Neuronal stem cell (in vitro differentiated cells): ENCODE measurements around the gene ATCAY.

ENCODE experiments used
- DNase-seq: peaks from one replicate; pipeline ENCODE4 v3.0.0-alpha.2; 2013; ENCODE audit warnings: low spot score
- H2AFZ ChIP-seq: one replicate; pipeline ENCODE4 v1.6.1; 2013; ENCODE audit warnings: mild to moderate bottlenecking, low read length, inconsistent platforms
- H2AK5ac ChIP-seq: 2 replicates; pipeline ENCODE4 v1.6.1; 2013; ENCODE audit warnings: low read depth, mild to moderate bottlenecking, inconsistent platforms, low read length, moderate library complexity, mixed read lengths
- H2BK120ac ChIP-seq: 2 replicates; pipeline ENCODE4 v1.6.1; 2013; ENCODE audit warnings: low read depth, mild to moderate bottlenecking, inconsistent platforms, low read length, moderate library complexity, mixed read lengths
- H2BK12ac ChIP-seq: one replicate; pipeline ENCODE4 v1.6.1; 2013; ENCODE audit warnings: low read length, inconsistent platforms
- H2BK15ac ChIP-seq: 2 replicates; pipeline ENCODE4 v1.6.1; 2013; ENCODE audit warnings: mild to moderate bottlenecking, low read length, inconsistent platforms, mixed read lengths
- H2BK5ac ChIP-seq: one replicate; pipeline ENCODE4 v1.6.1; 2013; ENCODE audit warnings: inconsistent platforms, mild to moderate bottlenecking, low read length, moderate library complexity
- H3K14ac ChIP-seq: one replicate; pipeline ENCODE4 v1.6.1; 2013; ENCODE audit warnings: low read length, inconsistent platforms
- H3K18ac ChIP-seq: 2 replicates; pipeline ENCODE4 v1.6.1; 2013; ENCODE audit warnings: low read length, inconsistent platforms
- H3K23ac ChIP-seq: 2 replicates; pipeline ENCODE4 v1.6.1; 2013; ENCODE audit warnings: low read depth, mild to moderate bottlenecking, mixed read lengths, low read length, inconsistent platforms; ENCODE audit not compliant: poor library complexity
- H3K27ac ChIP-seq: replicated peaks from 3 replicates; pipeline ENCODE4 v1.5.1; 2013; ENCODE audit warnings: low read length, inconsistent platforms
- H3K27me3 ChIP-seq, 3 experiments: 2 replicates each; pipeline ENCODE4 v1.6.1; 2013; ENCODE audit warnings: low read length in 3 of 3, mild to moderate bottlenecking in 2 of 3, inconsistent platforms in 1 of 3, low read depth in 1 of 3, mixed read lengths in 1 of 3, moderate library complexity in 1 of 3; ENCODE audit not compliant: control insufficient read depth in 3 of 3, insufficient read depth in 3 of 3
- H3K36me3 ChIP-seq, 2 donors: replicated peaks in 1 of 2; 2 replicates each; pipeline ENCODE4 v1.6.1; 2013; ENCODE audit warnings: low read length in 2 of 2; ENCODE audit not compliant: control insufficient read depth in 2 of 2, insufficient read depth in 2 of 2
- H3K4ac ChIP-seq: 2 replicates; pipeline ENCODE4 v1.6.1; 2013; ENCODE audit warnings: inconsistent platforms, mild to moderate bottlenecking, low read length, moderate library complexity
- H3K4me1 ChIP-seq, 2 donors: 1 replicate in 1 of 2; 2 replicates in 1 of 2; pipeline ENCODE4 v1.6.1; 2013; ENCODE audit warnings: low read length in 2 of 2, low read depth in 1 of 2; ENCODE audit not compliant: control insufficient read depth in 2 of 2, insufficient read depth in 1 of 2
- H3K4me2 ChIP-seq: one replicate; pipeline ENCODE4 v1.6.1; 2013; ENCODE audit warnings: mild to moderate bottlenecking, low read length, inconsistent platforms; ENCODE audit not compliant: insufficient read depth, poor library complexity, severe bottlenecking
- H3K4me3 ChIP-seq, 2 donors: 2 replicates each; pipeline ENCODE4 v1.5.1; 2013; ENCODE audit warnings: low read length in 2 of 2, mild to moderate bottlenecking in 2 of 2, inconsistent platforms in 1 of 2, moderate library complexity in 1 of 2
- H3K79me1 ChIP-seq: one replicate; pipeline ENCODE4 v1.6.1; 2013; ENCODE audit warnings: low read depth, mild to moderate bottlenecking, inconsistent platforms, low read length, moderate library complexity
- H3K9ac ChIP-seq: one replicate; pipeline ENCODE4 v1.6.1; 2013; ENCODE audit warnings: mild to moderate bottlenecking, low read depth, low read length, inconsistent platforms; ENCODE audit not compliant: poor library complexity
- H3K9me3 ChIP-seq, 2 donors: replicated peaks in 1 of 2; 2 replicates each; pipeline versions ENCODE3 to v1.6.1; 2013; ENCODE audit warnings: low read length in 2 of 2, mild to moderate bottlenecking in 2 of 2, inconsistent platforms in 1 of 2, low read depth in 1 of 2, mixed read lengths in 1 of 2, moderate library complexity in 1 of 2; ENCODE audit not compliant: control insufficient read depth in 2 of 2, insufficient read depth in 1 of 2
- H4K8ac ChIP-seq: one replicate; pipeline ENCODE4 v1.6.1; 2013; ENCODE audit warnings: low read depth, mild to moderate bottlenecking, inconsistent platforms, low read length, moderate library complexity
- H4K91ac ChIP-seq: one replicate; pipeline ENCODE4 v1.6.1; 2013; ENCODE audit warnings: low read length, low read depth, mild to moderate bottlenecking, inconsistent platforms; ENCODE audit not compliant: poor library complexity
- WGBS, 2 donors: extraction: QIAGEN DNeasy Blood & Tissue Kit; methylation state at CpG; one replicate each; pipeline ENCODE4 v1.1.7; 2013; ENCODE audit warnings: missing lambda C conversion rate in 2 of 2, mixed read lengths in 1 of 2; ENCODE audit not compliant: insufficient read length in 2 of 2, insufficient replicate concordance in 1 of 2; ENCODE audit errors: extremely low coverage in 2 of 2; 5-methylcytosine and 5-hydroxymethylcytosine counted together

ATCAY gene

DNA sequence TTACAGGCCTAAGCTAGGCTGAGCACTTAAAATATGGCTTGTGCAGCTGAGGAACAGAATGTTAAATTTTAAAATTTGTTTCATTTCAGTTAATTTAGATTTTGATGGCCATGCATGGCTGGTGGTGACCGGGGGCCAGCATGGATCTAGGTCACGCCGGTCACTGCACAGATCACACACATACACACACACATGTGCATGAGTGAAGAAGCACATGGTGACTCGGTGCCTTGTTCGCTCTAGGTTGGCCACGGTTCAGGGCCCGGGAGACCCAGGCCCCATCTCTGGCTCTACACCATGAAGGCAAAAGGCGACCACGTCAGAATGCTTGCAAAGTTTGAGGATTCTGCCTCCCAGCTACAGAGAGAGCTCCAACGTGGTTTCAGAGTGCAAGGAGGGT, 39.7 kb upstream of the ATCAY start:
- H3K27me3 ChIP-seq = no peaks in the 10 kb centered on the region
- H3K14ac ChIP-seq = no peak overlapping the region
- H3K4me1 ChIP-seq = peaks cover 0 to 1% of the 10 kb centered on the region in 2 donors
- no CpG with 5 or more reads among the region's 10 CpGs for WGBS, 2 donors
- H4K91ac ChIP-seq = no peak overlapping the region
- no peaks in the 10 kb centered on the region for H3K79me1 ChIP-seq
- H3K18ac ChIP-seq = no peak overlapping the region
- no peak overlapping the region for H3K4me3 ChIP-seq
- DNase-seq = no peak
- no peak overlapping the region for H3K27ac ChIP-seq
- H3K36me3 ChIP-seq = no peaks in the 10 kb centered on the region
- H2BK15ac ChIP-seq = no peak overlapping the region
- no peak overlapping the region for H2AK5ac ChIP-seq
- no peak overlapping the region for H2BK5ac ChIP-seq
- H3K9ac ChIP-seq = no peak overlapping the region
- no peak overlapping the region for H3K23ac ChIP-seq
- no peak overlapping the region for H2BK12ac ChIP-seq
- H2AFZ ChIP-seq = no peak overlapping the region
- no peak overlapping the region for H2BK120ac ChIP-seq
- peaks cover 5 to 7% of the 10 kb centered on the region in 2 donors for H3K9me3 ChIP-seq
- H4K8ac ChIP-seq = no peak overlapping the region
- no peak overlapping the region for H3K4me2 ChIP-seq
- no peak overlapping the region for H3K4ac ChIP-seq

DNA sequence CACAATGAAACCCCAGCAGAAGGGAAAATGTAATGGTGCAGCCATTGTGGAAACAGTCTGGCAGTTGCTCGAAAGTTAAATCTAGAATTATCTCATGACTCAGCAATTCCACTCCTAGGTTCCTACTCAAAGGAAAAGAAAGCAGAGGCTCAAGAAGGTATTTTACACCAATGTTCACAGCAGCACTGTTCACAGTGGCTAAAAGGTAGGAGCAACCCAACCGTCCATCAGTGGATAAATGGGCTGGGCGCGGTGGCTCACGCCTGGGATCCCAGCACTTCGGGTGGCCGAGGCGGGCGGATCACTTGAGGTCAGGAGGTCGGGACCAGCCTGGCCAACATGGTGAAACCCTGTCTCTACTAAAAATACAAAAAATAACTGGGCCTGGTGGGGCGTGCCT, 37.5 kb upstream of the ATCAY start:
- Histone ChIP-seq H3K27me3 (no peaks in the 10 kb centered on the region), H3K18ac (no peak overlapping the region)
- no peak for DNase-seq

GRCh38 chr19:3844596-3844995, 35.9 kb upstream of the ATCAY start:
- H2BK15ac ChIP-seq = no peak overlapping the region
- no peaks in the 10 kb centered on the region for H3K79me1 ChIP-seq
- no peak overlapping the region for H4K91ac ChIP-seq
- H3K4me3 ChIP-seq = no peak overlapping the region
- H3K14ac ChIP-seq = no peak overlapping the region
- peaks cover under 1 to 4% of the 10 kb centered on the region in 2 donors for H3K9me3 ChIP-seq
- peaks cover 0 to 1% of the 10 kb centered on the region in 2 donors for H3K4me1 ChIP-seq
- peak overlapping the region; percentile 30 for H3K9ac ChIP-seq
- no peaks in the 10 kb centered on the region for H3K36me3 ChIP-seq
- H4K8ac ChIP-seq = no peak overlapping the region
- H3K4me2 ChIP-seq = no peak overlapping the region
- no peak overlapping the region for H3K27ac ChIP-seq
- H2AK5ac ChIP-seq = no peak overlapping the region
- H2BK12ac ChIP-seq = no peak overlapping the region
- H2BK5ac ChIP-seq = no peak overlapping the region
- H3K18ac ChIP-seq = no peak overlapping the region
- no peak overlapping the region for H3K4ac ChIP-seq
- no peaks in the 10 kb centered on the region for H3K27me3 ChIP-seq
- peak overlapping the region; percentile 48 for H3K23ac ChIP-seq
- no CpG with 5 or more reads among the region's 5 CpGs for WGBS, 2 donors
- H2BK120ac ChIP-seq = no peak overlapping the region
- DNase-seq = no peak
- H2AFZ ChIP-seq = no peak overlapping the region

More for the DNA sequence above, 37.5 kb upstream of the ATCAY start:
- Histone ChIP-seq H2BK15ac (no peak overlapping the region), H3K4ac (no peak overlapping the region), H2BK5ac (no peak overlapping the region), H3K4me1 (peaks cover 0 to 1% of the 10 kb centered on the region in 2 donors), H3K27ac (no peak overlapping the region), H3K4me3 (no peak overlapping the region), H3K9me3 (peaks cover under 1 to 5% of the 10 kb centered on the region in 2 donors), H3K9ac (no peak overlapping the region), H2AFZ (no peak overlapping the region), H2BK120ac (no peak overlapping the region), H3K23ac (no peak overlapping the region), H2BK12ac (no peak overlapping the region), H2AK5ac (no peak overlapping the region), H3K36me3 (no peaks in the 10 kb centered on the region), H4K8ac (no peak overlapping the region), H3K79me1 (no peaks in the 10 kb centered on the region), H3K4me2 (no peak overlapping the region), H3K14ac (no peak overlapping the region), H4K91ac (no peak overlapping the region)
- WGBS, 2 donors = no CpG with 5 or more reads among the region's 11 CpGs

DNA sequence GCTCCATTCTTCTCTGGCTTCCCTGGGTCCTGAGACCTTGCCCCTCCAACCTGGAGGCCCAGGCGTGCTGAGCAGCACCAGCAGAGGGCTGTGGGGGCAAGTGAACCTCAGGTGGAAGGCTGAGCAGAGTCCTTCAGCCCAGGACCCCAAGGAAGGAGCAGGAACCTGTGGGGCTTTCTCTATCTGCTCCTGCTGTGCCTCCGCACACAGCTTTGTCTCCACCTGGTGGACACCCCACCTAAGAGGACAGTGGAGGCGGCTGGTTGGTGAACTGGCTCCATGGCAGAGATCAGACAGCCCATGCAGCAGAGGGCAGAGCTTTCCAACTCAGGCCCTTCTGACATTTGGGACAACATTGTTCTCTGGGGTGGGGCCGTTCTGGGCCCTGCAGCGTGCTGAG, 31.4 kb upstream of the ATCAY start:
- H4K8ac ChIP-seq = no peak overlapping the region
- no peak for DNase-seq
- H3K79me1 ChIP-seq = no peaks in the 10 kb centered on the region

More for the DNA sequence above, 31.4 kb upstream of the ATCAY start:
- Histone ChIP-seq H3K4ac (no peak overlapping the region), H3K9ac (no peak overlapping the region), H3K27ac (no peak overlapping the region), H2BK12ac (no peak overlapping the region), H3K18ac (no peak overlapping the region), H2BK120ac (no peak overlapping the region), H3K27me3 (no peaks in the 10 kb centered on the region), H3K14ac (peak overlapping the region; percentile 63), H3K4me1 (no peaks in the 10 kb centered on the region), H3K4me2 (no peak overlapping the region), H3K4me3 (no peak overlapping the region), H3K9me3 (peaks cover 9 to 24% of the 10 kb centered on the region in 2 donors), H3K23ac (no peak overlapping the region), H4K91ac (no peak overlapping the region), H2BK5ac (no peak overlapping the region), H2BK15ac (no peak overlapping the region), H2AFZ (no peak overlapping the region), H3K36me3 (peaks cover 4 to 7% of the 10 kb centered on the region in 2 donors), H2AK5ac (no peak overlapping the region)
- WGBS, 2 donors = no CpG with 5 or more reads among the region's 5 CpGs
